Muscle of arm (tissue), 12 donors: ENCODE data around the gene SYNCRIP. TPM values are rescaled to one million over a fixed set of nuclear protein-coding genes. Genes with fewer than 3 reads are reported as not detected.
"Not testable (repeated sequence)": the region's sequence is repeated elsewhere in the genome, so short reads cannot be mapped to it uniquely, and the experiment has no call there.

ENCODE experiments used
- DNase-seq: peaks from one replicate; pipeline ENCODE4 v3.0.0-alpha.2; 2013
- polyA plus RNA-seq, 12 donors: library from polyadenylated mRNA; unstranded; fragments of 120-200 nt; gene quantifications; one replicate each; pipeline ENCODE4 v1.2.1, GENCODE V29; 2013; ENCODE audit not compliant: insufficient read length in 12 of 12

SYNCRIP gene
- polyA plus RNA-seq, 12 donors, result 85.3 to 147 (median 117) TPM; not detected in 1

DNA sequence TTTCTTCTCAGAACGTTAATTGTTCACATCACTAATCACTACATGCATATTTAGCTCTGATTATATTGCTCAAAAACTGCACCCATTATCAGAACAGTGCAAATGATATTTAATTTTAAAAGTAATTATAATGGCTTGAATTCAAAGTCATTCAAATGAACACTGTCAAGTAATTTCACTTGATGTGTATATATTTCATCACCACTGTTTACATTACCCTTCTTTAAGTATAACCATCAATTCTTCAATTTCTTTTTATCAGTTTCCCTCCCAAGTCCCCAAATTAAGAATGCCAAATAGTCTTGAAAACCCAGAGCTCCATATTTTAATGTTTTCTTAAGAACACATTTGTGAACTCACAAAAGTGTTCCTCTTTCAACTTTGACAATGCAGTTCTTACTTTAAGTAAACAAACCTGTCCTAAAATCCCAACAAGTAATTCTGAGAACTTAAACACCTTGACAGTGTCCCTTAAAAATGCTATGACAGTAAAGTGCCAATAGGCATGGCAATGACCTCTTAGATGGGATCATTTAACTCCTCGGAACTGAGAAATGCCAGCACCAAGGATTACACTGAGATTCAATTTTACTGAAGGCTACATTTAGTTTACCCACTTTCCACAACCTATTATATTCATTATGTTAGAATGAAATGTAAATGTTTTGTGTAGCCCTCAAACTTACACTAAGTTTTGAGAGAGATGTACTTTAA is 32.3 kb downstream of the SYNCRIP start:
- no peak for DNase-seq

DNA sequence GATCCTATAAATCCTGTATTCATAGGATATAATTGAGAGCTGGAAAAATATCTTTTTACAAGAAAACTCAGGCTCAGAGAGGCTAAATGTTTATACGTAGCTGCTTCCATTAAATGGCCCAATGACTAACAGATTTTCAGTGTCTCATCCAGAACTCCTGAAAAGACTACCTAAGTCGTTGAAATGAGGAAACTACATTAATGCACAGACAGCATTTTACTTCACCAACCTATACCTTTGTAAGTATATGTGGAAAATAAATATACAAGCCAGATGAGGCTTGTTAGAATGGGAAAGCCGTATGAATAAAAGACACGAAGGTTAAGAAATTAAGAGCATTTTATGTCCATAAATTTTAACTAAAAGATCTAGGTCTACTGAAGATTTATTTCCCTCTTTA is 40.6 kb downstream of the SYNCRIP start:
- DNase-seq, result no peak

DNA sequence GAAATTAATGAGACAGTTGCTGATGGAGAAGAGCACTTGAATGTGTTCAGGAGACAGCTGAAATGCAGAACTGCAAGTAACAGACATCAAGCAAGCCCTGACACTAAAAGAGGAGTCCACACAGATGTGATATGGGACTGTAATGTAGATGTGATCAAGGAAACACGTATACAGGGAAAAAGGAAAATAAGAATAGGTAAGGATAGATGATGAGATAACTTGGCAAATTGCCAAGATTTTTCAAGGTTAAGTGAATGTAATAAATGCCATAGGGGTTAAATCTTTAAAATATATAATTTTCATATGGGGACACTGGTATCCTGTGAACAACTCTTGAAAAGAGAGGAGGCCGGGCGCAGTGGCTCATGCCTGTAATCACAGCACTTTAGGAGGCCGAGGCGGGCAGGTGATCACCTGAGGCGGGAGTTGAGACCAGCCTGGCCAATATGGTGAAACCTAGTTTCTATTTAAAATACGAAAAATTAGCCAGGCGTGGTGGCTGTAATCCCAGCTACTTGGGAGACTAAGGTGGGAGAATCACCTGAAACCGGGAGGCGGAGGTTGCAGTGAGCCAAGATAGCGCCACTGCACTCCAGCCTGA is 41.9 kb downstream of the SYNCRIP start:
- no peak for DNase-seq

DNA sequence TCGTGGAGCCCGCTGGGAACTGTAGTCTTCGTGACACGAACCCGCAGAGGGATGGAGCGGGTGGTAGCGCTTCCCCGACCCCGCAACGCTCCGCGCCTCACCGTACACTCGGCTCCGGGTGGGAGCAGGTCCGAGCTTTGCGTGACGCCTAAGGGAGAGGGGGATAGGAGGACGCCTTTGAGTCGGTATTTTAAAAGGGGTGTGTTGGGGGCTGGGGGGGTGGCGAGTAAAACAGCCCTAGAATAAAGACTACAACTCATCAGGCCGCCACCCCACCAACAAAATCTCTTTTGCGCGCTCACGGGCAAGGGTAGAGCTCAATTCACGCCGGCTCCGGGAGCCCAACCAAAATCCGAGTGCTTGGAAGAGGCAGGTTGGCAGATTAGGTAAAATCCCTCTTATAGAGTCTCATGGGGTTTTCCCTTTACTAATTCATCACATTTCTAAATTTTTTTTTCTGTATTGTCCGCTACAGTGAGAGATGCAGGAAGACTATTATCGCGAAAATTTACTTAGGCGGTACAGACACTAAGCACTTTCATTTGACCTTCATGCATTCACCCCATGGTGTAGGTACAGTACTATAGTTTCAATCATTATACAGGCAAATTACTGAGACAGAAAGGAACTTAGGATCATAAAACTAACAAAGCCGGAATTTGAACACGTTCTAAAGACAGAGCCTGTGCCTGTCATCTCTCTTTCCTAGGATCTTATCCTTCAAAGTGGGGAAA is 48.3 kb downstream of the SYNCRIP start:
- DNase-seq, result no peak

DNA sequence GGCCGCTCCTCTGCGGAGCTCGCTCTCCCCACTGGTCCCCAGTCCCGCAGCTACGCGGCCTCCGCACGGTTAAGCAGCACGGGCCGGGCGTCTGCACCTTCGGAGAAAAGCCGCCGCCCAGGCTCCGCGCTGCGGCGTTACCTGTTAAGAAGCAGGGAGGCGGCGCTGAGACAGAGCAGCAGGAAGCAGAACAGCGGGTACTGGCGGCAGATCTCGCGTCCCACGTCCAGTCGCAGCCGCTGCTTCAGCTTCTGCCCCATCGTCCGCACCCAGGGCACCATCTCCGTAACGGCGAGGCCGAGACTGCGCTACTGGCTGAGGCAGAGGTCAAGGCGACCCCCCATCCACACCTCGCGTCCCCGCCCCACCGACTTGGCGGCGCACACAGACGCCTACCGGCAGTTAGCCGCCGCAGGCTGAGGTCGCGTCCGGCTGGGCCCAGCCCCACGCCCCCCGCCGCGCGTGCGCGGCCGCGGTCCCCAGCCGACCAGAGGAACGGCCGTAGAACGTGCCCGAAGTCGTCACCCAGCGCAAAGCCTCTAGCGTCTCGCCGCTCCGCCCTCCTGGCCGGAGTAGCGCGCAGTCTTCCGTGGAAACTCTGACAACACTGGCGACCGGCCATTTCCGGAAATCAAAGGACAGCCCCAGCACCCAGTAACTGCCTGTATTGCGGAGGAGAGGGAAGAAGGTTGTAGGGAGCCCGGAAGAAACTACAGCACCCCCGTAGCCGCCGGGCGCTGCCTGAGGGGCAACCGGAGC is 49.1 kb downstream of the SYNCRIP start, which contains the start of gene SNX14:
SNX14 (minus strand) TSS at position 421 of the 759 bp plus-strand sequence; CDS start at position 281, 140 bp downstream.
- DNase-seq, result peak; percentile 97

DNA sequence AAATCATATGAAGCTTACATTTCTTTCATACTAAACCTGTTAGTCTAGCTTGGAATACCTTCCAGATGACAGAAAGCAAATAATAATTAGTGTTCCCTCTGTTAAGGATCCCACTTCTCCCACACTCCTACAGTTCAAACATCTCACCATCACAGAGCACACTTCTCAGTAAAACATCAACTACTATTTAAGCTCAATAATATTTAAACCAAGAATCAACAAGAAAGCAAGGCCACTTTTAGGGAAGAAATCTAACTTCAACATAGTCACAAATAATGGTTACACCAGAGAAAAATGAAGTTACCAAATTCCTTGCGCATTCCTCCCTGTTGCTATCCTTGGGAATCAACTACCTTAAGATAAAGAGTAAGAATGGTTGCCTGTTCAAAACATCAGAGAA is 50.7 kb downstream of the SYNCRIP start:
- DNase-seq, result no peak

DNA sequence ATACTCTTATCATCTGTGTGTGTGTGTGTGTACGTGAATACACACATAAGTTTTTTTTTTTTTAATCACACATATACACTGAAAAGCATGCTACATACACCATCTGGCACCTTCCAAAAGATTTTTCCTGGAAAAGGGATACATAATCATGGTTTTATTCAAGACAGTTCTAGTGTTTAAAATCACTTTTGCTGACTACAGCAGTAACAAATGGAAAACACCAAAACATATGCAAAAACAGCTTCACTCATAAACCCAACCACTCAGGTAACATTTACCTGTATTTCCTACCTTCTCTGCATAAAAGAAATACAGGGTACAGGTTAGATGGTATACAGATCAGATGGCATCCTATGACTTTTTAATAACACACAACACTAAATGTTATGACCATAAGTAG is 51.5 kb downstream of the SYNCRIP start:
- DNase-seq, result no peak

DNA sequence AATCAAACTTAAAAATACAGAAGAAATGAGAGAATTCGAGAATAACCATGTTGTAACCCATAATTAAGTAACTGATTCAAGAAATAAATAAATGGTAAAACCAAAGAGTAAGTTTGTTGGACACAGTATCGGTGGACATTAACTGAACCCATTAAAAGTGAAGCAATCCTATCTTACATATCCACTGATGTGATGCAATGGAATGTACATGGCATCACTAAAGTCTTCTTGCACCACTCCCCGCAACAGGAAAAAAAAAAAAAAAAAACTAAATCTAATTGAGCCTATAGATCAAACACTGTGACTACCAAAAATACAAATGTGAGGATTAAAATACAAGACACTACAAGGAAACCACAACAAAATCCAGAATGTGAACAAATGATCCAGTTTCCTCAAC is 56.9 kb downstream of the SYNCRIP start:
- DNase-seq, result no peak

DNA sequence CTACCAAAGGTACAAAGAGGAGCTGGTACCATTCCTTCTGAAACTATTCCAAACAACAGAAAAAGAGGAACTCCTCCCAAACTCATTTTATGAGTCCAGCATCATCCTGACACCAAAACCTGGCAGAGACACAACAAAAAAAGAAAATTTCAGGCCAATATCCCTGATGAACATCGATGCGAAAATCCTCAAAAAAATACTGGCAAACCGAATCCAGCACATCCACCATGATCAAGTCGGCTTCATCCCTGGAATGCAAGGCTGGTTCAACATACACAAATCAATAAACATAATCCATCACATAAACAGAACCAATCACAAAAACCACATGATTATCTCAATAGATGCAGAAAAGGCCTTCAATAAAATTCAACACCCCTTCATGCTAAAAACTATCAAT is 59.9 kb downstream of the SYNCRIP start:
- DNase-seq, result not testable (repeated sequence)

DNA sequence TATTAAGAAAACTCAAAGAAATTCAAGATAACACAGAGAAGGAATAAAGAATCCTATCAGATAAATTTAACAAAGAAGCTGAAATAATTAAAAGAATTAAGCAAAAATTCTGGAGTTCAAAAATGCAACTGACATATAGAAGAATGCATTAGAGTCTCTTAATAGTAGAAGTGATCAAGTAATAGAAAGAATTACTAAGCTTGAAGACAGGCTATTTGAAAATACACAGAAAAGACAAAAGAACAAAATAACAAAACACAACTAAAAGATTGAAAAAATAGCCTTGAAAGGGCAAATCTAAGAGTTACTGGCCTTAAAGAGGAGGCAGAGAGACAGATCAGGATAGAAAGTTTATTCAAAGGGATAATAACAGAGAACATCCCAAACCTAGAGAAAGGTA is 61.1 kb downstream of the SYNCRIP start:
- no peak for DNase-seq

DNA sequence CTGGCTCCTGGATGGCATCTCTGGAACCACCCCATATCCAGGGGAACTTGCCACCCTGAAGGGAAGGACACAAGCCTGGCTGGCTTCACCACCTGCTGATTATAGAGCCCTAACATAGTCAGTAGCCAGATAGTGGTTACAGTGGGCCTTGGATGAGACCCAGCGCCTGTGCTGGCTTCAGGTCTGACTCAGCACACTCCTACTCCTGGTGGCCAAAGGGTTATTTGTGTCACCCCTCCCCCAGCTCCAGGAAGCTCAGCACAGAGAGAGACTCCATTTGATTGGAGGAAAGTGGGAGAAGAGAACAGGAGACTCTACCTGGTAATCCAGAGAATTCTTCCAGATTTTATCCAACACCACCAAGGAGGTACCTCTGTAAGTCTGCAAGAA is 61.8 kb downstream of the SYNCRIP start:
- DNase-seq, result no peak

DNA sequence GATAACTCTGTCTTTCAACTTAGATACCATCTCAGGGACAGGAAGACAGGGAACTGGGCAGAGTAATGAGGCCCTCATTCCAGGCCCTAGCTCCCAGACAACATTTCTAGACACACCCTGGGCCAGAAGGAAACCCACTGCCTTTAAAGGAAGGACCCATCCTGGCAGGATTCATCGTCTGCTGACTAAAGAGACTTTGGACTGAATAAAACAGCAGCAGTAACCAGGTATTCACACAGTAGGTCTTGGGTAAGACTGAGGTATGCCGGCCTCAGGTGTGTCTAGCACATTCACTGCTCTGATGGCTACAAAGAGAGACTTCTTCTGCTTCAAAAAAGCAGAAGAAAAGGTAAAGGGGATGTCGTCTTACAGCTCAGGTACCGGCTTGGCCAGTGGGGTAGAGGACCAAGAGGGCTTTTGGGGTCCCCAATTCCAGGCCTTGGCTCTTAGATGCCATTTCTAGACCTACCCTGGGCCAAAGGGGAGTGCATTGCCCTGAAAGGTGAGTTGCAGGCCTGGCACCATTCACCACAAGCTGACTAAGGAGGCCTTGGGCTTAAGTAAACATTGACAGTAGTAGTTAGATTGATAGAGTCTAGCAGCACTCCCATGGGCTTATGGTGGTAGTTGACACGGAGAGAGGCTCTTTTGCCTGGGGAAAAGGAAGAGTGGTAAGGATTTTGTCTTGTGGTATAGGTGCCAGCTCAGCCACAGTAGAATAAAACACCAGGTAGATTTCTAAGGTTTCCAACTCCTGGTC is 62.4 kb downstream of the SYNCRIP start:
- DNase-seq, result no peak

DNA sequence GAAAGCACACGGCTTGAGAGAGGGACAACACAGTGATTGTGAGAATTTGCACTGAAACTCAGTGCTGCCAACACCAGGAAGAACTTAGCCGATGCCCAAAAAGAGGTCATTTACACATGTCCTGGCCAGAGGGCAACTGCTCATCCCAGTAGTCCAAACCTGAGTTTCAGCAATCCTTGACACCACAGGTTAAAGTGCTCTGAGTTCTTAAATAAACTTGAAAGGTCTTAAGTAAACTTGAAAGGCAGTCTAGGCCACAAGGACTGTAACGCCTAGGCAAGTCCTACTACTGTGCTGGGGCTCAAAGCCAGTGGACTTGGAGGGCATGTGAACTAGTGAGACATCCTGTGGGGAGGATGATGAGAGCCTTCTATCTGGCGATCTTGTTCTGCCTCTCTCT is 63.1 kb downstream of the SYNCRIP start:
- DNase-seq, result no peak

DNA sequence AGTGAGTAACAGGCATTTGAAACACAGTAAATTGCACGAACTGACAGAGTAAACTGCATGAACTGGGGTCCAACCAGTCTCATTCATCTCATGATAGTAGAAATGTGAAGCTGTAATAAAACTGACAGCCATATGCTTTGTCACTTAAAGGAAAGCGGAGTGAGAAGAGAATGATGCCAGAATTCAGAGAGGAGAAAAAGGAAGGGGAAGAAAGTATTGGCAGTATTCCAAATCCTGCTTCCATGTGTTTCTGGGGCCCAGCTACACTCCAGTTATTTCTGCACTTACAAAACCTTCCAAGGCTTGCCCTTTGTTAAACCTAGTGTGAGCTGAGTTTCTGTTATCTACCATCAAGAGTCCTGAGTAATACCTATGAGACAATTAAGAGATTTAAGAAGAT is 66.2 kb downstream of the SYNCRIP start:
- DNase-seq, result peak; percentile 26

DNA sequence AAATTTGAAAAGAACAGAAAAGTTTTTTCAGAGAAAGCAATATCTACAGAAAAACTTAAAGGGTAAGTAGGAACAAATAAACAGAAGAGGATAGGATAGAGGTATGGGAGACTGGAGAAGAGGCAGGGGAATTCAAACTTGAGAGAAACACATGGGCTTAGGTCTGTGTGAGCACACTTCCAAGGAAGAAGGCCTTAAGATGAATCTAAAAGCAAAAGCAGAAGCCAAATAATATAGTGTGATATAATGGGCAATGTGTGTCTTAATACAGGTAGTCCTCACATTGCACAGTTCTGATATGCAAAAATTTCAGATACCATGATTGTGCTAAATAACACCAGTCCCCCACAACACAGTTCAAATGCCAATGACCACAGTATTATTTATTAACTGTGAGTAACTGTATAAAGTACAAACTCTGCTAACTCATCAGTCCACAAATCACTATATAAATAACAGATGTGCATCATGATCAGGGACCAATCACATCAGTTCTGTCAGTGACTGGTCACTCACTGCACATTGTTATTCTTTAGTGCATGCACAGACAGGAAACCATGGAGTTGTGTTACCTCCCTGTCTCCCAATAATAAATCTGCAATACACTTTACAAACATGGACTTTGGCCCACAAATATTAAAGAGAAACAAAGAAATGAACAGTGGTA is 67.6 kb downstream of the SYNCRIP start:
- no peak for DNase-seq

DNA sequence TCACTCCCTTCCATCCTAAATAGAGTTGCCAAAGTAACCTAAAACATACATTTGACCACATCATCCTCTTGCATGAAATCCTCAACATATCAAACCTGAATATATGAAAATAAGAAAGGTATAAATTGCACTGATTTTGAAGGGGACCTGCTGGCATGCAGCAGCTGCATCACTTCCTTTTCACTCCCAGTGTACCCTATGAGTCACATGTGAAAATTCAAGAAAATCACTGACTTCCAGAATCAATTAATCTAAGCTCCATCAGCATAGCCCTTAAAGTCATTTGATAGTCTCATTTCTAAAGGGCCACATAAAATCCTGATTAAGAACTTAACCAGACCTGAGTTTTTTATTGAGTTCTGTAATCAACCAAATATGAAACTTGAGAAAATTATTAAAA is 73.4 kb downstream of the SYNCRIP start:
- DNase-seq, result no peak

DNA sequence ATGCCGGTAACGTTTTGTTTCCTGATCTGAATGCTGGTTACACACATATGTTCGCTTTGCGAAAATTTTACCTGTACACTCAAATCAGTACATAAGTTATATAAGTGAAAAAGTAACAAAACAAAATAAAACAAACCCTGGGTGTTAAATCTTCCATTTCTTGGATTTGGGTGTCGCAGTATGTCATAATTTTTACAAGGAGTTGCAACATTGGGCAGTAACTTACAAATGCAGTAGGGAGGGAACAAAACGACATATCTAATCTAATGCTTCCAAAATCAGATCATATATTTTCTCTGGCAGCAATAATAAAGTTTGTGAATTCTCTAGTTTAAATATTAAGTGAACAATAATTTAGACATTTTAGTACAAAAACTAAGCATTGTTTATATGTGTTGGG is 74.3 kb downstream of the SYNCRIP start:
- no peak for DNase-seq

DNA sequence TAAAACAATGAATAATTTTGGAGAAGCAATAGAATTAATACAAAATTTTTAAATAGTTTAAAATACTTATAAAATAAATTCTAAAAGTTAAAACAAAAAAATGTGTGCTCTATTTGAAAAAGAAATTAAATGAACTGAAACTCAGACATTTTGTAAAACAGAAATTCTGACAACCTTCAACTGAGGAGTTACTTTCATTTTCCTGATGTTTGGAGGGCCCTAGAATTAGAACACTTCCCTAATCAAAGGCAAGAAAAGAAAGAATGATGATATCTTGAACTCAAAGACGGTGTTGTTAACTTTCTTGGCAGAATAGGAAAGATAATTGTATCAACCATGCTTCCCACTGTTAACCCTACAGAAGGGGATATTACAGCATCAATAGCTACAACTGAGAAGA is 77.0 kb downstream of the SYNCRIP start:
- no peak for DNase-seq

DNA sequence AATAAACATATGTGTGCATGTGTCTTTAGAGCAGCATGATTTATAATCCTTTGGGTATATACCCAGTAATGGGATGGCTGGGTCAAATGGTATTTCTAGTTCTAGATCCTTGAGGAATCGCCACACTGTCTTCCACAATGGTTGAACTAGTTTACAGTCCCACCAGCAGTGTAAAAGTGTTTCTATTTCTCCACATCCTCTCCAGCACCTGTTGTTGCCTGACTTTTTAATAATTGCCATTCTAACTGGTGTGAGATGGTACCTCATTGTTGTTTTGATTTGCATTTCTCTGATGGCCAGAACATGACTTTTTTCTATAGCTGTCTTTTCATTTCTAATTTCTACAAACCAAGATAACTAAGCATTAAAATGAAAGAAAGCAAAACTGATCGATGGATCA is 78.5 kb downstream of the SYNCRIP start:
- DNase-seq, result not testable (repeated sequence)
